Renal cortex interstitium (tissue), 11 donors: ENCODE data around the gene LCN6. TPM values are rescaled to one million over a fixed set of nuclear protein-coding genes. Genes with fewer than 3 reads are reported as not detected.
"Not testable (repeated sequence)": the region's sequence is repeated elsewhere in the genome, so short reads cannot be mapped to it uniquely, and the experiment has no call there.

Experiments used
- DNase-seq, 11 donors: peaks; one replicate each; pipeline ENCODE4 v3.0.0-alpha.2; 2013; ENCODE audit warnings: low read depth in 9 of 11, low spot score in 4 of 11; ENCODE audit errors: extremely low read depth in 1 of 11
- polyA plus RNA-seq, 3 donors: library from polyadenylated mRNA; unstranded; fragments of 120-200 nt; gene quantifications; one replicate each; pipeline ENCODE4 v1.2.1, GENCODE V29; 2013; ENCODE audit not compliant: insufficient read length in 3 of 3

Gene LCN6
- polyA plus RNA-seq, 3 donors: not detected

DNA sequence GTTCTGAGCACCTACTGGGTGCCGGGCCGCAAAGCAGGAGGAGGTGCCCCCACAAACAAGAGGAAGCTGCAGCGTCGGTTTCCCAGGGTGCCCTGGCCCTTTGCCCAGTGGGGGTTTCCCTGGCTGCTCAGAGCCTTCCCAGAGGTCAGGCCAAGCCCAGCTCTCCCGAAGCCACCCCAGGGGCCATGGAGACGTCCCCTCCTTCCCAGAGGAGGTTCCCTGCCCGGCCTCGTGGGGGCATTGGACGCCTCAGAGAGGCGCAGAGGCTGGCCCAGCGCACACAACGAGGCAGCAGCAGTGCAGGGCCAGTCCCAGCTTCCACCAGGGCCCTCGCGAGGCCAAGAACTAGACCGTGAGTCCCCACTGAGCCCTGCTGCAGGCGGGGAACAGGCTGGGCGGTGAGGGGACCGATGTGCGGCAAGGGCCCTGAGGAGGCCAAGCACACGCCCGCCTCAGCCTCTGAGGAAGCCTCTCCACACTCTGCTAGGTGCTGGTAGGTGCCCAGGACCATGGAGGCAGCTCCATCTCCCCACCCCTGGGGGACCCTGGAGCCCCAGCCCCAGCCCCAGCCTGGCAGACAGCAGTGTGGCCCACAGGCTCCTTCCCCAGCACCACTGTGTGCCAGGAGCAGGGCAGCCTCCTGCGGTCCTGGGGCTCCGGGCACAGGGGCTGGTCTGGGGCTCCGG is 29.0 kb downstream of the LCN6 start:
- DNase-seq: no peak

DNA sequence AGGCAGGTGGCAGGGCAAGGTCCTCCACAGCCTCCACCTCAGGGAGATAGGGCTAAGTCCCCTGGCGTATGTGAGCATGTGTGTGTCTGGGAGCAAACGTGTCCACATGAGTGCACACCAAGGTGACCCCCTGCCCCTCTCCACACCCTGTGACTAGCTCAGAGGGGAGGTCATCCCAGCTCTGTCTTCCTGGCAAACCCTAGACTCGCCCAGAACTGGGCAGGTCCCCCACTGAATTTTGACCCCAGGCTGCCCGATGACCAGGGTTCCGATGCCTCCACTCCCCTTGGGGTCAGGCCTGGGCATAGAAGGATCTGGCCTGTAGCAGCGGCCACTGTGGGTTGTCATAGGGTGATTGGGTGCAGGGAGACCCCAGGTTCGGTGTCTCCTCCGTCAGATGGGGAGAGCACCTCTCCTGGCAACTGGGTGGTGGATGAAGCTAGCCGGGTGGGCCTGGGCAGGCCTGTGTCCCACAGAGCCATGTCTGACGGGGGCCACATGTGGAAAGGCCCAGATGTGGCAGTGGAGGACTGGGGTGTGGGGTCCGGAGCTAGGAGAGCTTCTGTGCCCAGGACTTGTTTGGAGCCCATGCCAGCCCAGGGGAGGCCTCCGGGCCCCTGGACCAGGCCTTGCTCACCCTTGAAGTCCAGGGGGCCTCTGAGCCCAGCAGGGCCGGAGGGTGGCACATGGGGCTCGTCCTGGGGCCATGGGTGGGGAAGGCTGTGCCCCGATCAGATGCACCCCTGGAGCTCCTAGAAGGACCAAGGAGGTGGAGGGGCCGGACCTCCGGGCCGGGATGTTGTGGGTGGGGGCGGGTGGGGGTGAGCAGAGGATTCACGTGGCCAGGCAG is 29.8 kb downstream of the LCN6 start:
- no peak for DNase-seq

- DNase-seq: no peak
Observed at GRCh38 chr9:136717399-136717798, 30.9 kb downstream of the LCN6 start.

DNA sequence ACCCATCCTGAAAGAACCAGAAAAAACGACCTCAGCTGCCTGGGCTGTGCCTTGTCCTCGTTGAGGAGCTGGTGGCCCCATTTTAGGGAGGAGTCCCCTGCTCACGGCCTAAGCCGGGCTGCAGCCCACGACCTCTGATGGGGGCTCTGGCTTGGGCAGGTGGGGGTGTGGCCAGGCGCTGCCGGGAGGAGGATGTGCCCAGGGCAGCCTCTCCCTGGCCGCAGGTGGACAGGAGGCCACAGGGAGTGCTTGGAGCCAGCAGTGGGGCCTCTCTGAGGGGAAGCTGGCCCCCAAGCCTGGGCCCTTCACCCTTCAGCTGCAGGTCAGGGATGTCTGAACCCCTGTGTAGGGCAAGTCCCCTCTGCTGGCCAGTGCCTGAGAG is 33.4 kb downstream of the LCN6 start:
- no peak for DNase-seq

DNA sequence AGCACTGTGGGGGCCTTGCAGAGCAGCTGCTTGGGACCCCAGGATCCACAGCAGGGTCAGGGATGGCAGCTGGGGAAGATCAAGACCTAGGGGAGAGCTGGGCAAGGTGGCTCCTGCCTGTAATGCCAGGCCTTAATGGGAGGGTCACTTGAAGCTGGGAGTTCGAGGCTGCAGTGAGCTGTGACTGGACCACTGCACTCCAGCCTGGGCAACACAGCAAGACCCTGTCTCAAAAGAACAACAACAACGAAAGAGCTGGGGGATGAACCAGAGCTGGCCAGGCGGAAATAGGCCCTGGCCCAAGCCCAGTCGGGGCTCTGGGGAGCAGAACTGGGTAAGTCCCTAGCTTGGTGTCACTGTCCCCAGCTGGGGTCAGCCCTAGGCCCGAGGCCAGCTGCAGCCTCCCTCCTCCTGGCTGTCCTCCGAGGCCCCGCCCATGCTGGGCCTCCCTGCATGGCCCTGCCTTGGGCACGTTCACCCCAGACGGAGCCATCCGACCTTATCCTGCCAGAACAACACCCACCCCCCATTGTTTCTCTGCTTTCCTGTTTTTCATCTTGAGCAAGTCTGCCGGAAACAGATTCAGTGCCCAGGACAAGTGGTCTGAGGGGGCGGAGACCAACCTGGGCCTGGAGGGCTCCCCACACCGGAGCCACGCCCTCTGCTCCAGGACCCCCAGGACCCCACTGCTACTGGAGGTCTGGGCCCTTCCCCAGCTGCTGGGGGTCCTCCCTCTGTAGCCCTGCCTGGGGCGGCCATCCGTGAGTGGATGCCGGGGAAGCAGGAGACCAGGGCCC is 34.0 kb downstream of the LCN6 start:
- DNase-seq: no peak

GRCh38 chr9:136713550-136713949 is 34.8 kb downstream of the LCN6 start:
- no peak for DNase-seq

- no peak for DNase-seq
Observed at GRCh38 chr9:136712690-136713544, 35.4 kb downstream of the LCN6 start.

GRCh38 chr9:136711751-136712689 is 36.3 kb downstream of the LCN6 start, which contains the start of gene DIPK1B:
DIPK1B (plus strand) TSS chr9:136712572; CDS start chr9:136712666, 94 bp downstream.
- peak in 1 of 11 donors; percentile 60 for DNase-seq

GRCh38 chr9:136711219-136711648 is 37.1 kb downstream of the LCN6 start:
- DNase-seq: not testable (repeated sequence)

GRCh38 chr9:136710543-136710942 is 37.8 kb downstream of the LCN6 start:
- no peak for DNase-seq

DNA sequence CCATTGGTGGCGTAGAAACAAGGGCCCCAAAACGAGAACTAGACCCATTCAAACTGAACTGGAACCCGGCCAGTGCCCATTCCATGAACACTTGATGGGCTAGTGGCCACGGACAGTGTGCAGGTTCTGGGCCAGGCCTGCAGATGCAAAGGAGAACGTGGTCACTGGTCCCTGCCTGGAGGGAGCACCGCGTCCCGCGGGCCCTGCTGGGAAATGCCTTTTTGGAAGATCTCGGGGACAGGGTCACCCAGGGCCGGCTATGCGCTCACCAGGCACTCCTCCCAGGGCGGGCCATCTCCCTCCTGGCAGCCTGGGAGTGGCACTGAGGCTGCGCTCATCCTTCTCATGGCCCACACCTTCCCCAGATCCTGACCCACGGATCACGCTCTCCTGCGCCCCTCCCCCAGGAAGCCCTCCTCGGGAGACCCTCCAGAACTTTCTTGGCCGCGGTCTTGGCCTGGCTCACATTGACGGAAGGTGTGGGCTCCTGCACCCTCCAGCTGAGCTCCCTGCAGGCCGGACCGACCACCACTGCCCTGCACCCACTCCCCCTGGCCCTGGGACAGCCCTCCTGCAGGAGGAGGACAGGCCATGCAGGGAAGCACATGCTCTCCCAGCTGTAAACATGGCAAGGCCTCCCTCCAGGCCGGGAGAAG is 38.7 kb downstream of the LCN6 start:
- no peak for DNase-seq

DNA sequence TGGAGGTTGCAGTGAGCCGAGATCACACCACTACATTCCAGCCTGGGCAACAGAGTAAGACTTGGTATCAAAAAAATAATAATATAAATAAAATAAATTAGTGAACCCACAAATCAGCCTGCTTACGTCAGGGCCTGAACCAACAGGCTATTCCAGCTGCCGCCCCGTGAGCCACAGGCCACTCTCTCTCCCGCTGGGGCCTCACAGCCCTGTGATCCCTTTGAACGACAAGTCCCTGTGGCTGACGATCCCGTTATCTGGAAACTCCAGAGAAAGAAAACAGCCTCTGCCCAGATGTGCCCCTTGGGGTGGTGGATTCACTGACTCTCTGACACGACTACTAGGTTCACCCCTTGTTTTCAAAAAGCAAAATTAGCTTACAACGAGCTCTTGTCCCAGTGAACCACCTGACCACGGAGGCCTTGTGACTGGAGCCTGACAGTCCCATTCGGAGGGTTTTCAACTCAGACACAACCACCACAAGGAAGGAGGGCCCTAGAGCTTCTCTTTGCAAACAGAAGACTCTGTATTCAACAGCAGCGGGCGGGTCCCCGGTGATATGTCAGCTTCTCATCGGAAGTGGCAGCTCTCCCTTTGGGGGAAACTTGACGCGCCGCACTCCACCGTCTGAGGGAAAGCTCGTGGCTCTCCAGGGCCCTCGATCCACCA is 40.3 kb downstream of the LCN6 start:
- no peak for DNase-seq

DNA sequence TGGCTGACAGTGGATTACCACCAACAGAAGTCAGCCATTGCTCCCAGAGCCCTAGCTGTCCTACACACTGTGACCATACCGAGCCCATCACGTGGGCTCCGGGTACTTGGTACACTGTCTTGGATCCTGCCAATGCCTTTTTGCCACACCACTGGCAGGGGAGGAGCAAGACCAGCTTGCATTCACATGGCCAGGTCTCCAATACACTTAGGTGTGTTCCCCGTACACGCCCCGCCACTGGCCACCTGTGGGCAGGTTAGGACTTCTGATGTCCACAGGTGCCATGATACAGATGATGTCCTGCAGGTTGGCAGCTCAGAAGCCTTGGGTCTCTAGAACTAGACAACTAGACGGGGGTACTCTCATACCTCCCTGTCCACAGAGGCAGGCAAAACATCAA is 41.3 kb downstream of the LCN6 start:
- no peak for DNase-seq

- no peak for DNase-seq
Observed at GRCh38 chr9:136705564-136705963, 42.8 kb downstream of the LCN6 start.

GRCh38 chr9:136704741-136705140 is 43.6 kb downstream of the LCN6 start:
- not testable (repeated sequence) for DNase-seq

GRCh38 chr9:136703276-136703860 is 45.0 kb downstream of the LCN6 start:
- no peak for DNase-seq
